Sigmoid colon (tissue), 4 donors: ENCODE results near the gene SERPINB11.

ENCODE experiments used
- CTCF ChIP-seq, 4 experiments: fragments of 450-650 bp in 3 of 4; fragments of 200-600 bp in 1 of 4; IDR thresholded peaks; one replicate each; pipeline ENCODE4 v1.5.1; 2016 to 2019; ENCODE audit warnings: antibody characterized with exemption in 4 of 4, mild to moderate bottlenecking in 3 of 4, moderate library complexity in 2 of 4
- EP300 ChIP-seq, 4 donors: sonication (generic); formaldehyde crosslinking; IDR thresholded peaks; one replicate each; pipeline ENCODE4 v1.6.1; 2017; ENCODE audit warnings: antibody characterized with exemption in 4 of 4
- POLR2A ChIP-seq, 2 donors: fragments of 450-650 bp; IDR thresholded peaks; one replicate each; pipeline ENCODE4 v1.6.1; 2016; ENCODE audit warnings: antibody characterized with exemption in 2 of 2, mild to moderate bottlenecking in 2 of 2, moderate library complexity in 2 of 2
- POLR2AphosphoS5 ChIP-seq, 4 donors: sonication (generic); formaldehyde crosslinking; IDR thresholded peaks; one replicate each; pipeline ENCODE4 v1.6.1; 2017; ENCODE audit warnings: antibody characterized with exemption in 4 of 4

GRCh38 chr18:63736876-63737275 is 34.1 kb downstream of the SERPINB11 start:
- TF ChIP-seq CTCF (IDR thresholded peaks at IDR 0.05) (no peak), POLR2A (IDR thresholded peaks at IDR 0.05) (no peak), POLR2AphosphoS5 (IDR thresholded peaks at IDR 0.05) (no peak), EP300 (IDR thresholded peaks at IDR 0.05) (no peak)
